Measurements from ENCODE around the gene GRAMD1B.

DNA sequence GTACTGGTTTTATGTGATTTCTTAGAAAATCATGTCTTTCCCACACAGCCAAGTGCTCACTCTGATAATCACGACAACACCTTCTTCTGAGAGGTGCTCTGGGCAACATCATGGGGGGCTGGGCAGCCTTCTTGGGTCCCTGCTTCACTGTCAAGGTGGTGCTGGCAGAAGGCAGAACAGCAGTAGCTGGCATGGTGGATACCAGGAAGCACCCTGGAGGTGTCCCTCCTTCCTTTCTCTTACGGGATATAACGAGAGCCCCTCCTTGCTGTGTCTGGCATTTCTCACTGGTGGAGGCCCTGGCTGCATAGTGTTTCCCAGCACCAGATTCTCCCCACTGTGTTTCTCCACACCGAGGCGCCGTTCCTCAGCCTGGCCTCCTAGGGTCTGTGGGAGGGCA, 163.5 kb downstream of the GRAMD1B start:
- TF ChIP-seq CTCF (IDR thresholded peaks at IDR 0.05) (no peak), EP300 (IDR thresholded peaks at IDR 0.05) (no peak), POLR2AphosphoS5 (IDR thresholded peaks at IDR 0.05) (no peak), POLR2A (IDR thresholded peaks at IDR 0.05; ENCODE audit: low read depth) (no peak)
